GM18870 (cell line): ENCODE results near the gene THSD7B.
"Not testable (repeated sequence)": the region's sequence is repeated elsewhere in the genome, so short reads cannot be mapped to it uniquely, and the experiment has no call there.

Experiments
- ATAC-seq: cut with Tn5 transposase; IDR thresholded peaks from one replicate; pipeline ENCODE4 v1.9.1; 2021; ENCODE audit warnings: moderate library complexity; ENCODE audit not compliant: unreplicated experiment

Gene THSD7B

DNA sequence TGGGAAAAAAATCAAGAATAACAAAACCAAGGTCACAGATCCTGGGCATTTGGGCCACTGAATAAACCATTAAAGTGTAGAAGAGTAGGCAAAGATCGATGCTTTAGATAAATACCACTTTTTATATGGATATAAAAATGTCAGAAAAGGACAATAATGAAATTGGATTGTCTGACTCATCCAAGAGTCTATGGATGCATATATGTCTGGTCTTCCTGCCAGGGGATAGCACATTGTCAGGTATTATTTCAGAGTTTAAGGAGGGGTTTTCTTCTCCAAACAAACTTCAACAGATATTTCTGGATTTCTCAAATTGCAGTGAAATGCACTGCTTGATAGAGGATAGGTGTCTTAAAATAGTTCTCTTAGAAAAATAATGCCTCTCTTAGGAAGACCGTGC, 466.7 kb downstream of the THSD7B start:
- ATAC-seq: no peak

DNA sequence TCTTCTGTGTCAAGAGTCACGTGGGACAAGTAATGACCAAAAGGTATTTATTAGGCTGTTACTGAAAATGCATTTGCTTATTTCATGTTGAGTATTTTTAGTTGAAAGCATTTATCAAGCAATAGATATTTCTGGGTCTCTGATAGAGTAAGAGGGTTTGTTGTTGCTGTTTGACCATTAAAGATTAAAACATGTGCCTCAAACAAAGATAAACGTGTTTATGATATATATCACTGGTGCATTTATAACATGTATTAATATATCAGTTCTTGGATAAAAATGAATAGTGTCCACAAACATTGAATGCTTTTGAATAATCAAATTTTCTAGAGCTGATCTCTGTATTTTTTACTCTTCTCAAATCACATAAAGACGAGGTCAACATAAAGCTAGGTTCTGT, 467.7 kb downstream of the THSD7B start:
- ATAC-seq: no peak

DNA sequence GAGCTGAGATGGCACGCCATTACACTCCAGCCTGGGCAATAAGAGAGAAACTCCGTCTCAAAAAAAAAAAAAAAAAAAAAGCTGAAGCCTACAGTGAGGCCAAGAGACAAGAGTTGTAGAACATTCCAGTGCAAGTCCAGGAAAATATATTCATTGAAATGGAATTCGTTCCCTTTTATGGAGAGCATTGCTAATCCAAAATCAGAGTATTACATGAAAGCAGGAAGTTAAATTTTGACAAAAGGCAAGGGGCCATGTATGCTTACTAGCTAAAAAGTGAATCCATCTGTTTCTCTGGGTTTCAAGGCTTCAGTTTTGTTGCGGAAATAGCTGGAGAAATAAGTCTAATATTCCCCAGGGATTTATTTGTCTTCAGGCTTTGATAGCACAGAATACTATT, 471.7 kb downstream of the THSD7B start:
- no peak for ATAC-seq

DNA sequence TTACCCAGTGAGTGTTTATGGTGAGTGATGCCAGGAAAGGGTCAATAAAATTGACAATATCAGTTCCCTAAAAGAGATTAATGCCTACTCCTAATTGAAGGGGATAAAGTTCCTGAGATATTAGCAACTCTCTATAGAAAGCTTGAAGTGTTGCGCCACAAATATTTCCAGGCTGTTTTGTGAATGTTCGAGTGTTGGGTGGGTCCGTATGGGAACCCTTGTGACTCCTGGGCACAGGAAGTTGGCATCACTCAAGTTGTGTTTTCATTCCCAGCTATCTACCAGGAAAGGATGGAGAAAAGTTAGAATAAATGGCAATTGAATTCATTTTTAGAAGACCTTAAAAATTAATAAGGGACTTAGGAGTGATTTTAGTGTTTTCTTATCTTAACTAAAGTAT, 472.7 kb downstream of the THSD7B start:
- ATAC-seq: no peak

DNA sequence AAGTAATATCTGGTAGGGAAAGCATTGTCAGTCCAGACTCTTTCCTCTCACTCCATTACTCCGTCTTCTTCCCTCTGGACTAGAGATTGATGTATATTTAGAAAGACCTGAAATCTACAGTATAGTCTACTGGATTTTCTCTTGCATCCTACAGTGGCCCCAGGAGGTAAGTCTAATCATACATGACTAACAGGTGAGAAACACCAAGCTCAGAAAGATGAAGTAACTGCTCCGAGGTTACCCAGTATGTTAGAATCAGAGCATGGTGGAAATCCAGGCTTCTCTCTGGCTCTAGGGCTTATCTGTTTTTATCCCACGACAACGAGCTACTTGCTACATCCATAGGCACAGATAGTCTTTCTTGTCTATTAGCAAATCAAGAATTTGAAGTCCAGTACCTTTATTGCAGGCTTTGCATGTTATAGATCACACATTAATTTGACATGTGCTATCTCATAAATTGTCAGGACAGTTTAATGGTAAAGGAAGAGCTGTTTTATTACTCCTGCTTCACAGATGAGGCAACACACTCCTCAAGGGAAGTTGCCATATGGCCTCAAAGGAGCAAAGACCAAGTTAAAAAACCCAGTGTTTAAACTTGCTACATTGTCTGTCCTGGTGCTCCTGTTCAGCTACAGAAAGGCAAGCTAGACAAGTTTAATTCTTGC, 484.3 kb downstream of the THSD7B start:
- ATAC-seq: no peak

DNA sequence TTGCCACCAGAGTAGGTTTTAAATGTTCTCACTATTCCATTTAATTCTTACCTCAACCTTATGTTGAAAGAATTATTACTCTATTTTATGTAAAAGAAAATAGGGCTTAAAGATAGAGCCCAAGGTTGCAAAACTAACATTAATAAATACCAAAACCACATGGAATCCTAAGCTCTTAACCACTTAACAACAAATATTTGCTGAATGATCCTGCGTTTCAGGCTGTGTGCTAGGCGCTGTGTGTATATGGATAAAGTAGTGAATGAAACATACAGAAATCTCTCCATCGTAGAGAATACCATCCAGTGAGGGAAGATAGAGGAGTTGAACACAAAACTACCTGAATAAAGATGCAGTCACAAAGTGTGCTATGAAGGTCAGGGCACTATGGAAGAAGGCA, 485.1 kb downstream of the THSD7B start:
- no peak for ATAC-seq

DNA sequence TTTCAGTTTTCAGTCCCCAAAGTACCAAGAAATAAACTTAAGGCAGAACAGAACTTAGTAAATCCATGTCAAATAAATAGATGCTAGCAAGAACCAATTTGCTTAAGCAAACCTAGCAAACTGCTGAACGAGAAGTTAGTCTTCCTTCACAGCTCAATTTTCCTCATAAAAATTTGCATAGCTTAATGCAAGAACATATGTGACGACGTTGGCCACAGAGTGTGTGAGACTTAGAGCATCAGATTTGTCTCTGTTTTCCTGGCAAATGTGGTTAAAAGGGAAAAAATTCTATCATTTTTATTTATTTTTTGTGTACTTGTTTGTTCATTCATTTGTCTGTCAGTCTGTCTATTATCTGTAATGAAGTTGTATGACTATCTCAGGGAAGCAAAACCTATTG, 485.7 kb downstream of the THSD7B start:
- no peak for ATAC-seq

DNA sequence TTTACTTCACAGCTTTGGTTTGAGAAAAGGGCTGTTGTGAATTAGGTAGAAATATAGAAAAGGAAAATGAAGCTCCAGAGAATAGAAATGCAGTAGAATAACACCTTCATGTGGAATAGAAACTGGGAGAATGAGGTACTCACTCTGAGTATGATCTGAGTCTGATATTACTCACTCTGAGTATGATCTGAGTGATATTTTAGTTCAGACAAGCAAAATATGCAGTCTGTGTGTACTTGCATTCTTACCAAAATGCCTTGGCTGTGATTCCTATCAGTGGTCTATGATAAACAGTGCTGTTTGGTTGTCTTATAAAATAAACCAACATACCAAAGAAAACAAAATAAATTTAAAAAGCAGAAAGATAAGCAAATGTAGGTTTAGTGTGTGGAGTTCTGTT, 487.6 kb downstream of the THSD7B start:
- no peak for ATAC-seq

DNA sequence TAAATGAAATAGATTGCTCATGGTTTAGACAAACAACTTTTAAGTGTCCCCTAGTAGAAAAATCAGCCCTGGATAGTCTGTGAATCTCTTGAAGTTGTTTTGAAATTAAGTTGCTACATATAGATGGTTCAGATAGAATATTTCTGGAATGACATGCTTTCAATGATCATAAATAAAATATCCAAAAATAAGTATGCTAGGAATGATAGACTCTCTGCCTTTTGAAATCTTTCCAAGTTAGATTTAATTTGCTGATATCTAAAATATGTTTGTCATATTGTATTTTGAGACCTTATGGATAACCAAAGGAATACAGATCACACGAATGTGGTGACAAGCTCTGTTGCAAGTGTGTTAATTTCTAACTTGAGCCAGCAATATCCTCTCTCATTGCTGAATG, 488.7 kb downstream of the THSD7B start:
- no peak for ATAC-seq

DNA sequence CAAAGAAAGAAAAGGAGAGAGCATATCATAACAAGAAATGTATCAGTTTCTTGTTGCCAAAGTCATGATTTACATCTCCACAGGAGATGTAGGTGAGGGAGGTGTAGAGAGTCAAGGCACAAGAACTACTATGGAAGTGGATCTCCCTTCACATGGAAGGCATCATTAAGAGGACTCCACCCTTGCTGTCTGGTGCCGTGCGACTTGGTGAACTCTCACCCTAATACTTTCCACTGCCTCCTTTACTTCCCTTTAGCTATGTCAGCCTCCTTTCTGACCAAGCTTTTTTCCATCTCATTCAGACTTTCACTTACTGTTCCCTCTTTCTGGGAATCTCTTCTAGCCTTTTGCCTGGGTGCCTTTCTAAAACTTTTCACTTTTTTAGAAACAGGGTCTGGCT, 490.0 kb downstream of the THSD7B start:
- no peak for ATAC-seq

DNA sequence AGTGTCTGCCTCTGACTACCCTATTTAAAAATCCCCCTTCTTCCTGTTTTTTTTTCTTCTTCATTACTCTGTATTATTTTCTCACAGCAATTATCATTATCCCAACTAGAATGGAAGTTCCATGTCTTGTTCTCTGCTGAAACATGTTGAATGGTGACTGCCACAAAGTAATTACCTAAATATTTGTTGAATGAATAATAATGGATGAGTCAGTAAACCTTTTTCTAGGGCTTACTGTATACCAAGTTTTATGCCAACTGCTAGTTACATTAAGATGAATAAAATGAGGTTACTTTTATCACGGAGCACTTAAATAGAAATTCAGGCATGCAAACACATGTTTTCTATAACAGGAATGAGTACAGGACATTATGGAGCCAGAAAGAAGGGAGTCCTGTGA, 490.6 kb downstream of the THSD7B start:
- ATAC-seq: no peak

DNA sequence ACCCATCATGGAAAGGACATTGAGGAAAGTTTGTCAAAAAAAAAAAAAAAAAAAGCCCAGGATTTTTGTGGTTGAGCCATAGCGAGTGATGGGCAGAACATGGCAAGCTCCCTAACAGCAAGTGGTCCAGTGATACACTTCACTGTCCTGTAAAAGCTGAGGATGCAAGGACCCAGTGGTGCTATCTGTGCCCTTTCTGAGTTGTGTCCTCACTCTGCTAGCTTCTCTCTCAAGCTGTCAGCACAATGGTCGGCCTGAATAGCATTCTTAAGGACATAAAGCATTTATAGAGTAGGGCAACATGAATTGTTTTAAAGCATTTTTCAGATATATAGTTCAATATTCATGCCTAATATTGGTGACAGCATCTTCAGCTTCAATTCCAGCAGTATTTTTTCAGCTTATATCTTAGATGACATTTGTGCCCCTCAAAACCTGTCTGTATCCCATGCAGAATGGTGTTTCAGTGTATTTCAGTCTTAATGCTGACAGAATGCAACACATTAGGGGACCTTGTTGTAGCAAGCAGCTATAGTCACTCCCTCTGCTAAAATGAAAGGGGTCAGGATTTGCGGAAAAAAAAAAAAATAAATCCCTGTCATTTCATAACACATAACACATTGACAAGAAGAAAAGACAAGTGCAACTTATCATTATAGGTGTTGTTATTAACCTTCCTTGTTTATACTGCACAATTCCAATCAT, 496.7 kb downstream of the THSD7B start:
- no peak for ATAC-seq

DNA sequence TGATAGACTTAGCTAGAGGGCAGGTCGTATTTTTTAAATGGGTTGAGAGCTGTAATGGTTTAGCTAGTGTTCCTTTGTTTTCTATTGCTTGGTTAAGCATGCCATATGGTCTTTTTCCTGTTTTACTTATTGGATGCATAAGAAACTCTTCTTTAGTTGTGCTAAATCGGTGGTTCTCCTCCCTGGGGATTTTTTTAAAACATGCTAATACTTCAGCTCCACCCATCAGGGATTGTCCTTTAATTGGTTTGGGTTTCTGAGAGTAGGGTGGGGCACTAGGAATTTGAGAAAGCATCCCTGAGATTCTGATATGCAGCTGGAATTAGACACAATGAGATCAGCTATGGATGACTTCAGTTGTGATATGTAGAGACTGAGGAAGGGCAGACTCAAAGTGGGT, 497.2 kb downstream of the THSD7B start:
- no peak for ATAC-seq

DNA sequence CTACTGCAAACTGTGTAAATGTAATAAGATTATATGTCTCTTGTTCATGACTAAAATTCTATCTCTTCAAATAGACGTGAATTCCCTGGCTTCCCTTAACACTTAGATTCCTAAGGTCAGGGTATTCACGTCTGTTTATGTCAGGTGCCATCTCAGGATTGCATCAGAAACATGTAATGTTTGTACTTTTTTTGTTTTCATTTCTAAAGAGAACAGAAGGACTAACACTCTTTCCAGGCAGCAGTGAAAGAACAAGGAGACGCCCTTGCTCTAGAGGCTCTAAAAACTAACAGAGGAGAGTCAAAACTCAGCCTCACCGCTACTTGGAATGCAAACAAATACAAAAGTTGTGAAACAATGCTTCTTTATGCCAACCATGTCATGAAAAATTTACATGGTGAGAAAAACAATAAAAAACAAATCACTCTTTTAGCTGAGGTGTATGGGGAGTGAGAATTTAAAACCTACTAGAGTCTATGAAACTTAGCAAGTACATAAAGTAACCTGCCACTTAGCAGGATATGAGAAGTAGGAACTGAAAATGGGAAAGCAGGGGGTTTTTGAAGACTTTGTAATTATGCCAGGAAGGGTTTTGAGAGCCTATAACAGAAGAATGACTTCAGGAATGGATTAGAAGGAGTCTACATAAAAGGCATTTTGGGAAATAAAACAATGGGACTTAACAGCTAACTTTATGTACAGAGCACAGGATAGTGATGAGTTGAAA, 522.7 kb downstream of the THSD7B start:
- no peak for ATAC-seq

DNA sequence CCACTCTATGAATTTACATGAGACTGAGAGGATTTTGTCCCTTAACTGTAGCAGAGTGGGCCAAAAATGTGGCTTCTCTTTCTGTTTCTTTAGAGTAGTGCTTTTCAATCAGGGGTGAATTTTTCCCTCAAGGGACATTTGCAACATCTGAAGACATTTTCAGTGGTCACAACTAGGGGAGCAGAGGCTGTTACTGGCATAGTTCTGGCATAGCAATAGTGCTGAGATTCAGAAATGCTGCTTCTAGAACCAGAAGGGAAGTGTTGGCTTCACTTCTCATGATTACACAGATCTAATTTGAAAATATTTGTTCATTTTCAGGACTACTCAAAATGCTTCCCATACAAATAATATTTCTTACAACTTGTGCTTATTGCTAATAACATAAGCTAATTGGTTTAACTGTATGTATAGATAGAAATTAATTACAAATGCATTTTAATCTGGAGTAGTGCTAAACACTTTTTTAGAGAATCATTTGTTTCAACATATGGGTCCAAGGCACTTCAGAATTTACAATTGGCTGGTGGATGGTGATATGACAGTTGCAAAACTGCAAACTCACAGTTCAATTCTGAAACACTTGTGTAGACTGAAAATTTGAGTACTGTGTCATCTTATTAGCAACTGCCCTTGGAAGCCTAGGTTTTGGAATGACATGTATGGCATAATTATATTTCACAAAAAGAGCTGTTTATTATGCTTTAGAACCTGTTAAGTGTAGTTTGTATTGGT, 526.7 kb downstream of the THSD7B start:
- no peak for ATAC-seq

DNA sequence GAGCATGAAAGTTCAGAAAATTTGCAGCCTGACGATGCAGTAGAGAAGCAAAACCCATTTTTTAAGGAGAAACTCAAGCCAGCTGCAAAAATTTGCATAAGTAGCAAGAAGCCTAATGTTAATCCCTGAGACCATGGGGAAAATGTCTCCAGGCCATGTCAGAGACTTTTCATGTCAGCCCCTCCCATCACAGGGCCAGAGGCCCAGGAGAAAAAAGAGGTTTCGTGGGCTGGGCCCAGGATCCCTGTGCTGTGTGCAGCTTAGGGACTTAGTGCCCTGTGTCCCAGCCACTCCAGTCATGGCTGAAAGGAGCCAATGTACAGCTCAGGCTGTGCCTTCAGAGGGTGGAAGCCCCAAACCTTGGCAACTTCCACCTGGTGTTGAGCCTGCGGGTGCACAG, 533.0 kb downstream of the THSD7B start:
- ATAC-seq: no peak

DNA sequence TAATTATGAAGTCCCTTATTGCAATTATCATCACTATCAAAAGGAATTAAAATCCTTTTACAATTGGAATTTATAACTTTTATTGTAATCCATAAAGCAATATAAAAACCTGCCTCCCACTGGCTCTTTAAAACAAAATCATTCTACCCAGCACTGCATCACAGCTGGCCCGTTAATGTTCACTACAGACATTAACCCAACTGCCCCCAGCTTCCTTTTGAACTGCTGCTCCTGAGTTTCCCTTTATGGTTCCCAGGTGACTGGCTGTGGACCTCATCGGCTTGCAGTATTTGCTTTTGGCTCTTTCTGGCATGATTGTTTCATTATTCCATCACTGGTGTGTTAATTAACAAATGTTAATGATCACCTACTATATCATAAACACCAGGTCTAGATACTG, 535.6 kb downstream of the THSD7B start:
- ATAC-seq: no peak

DNA sequence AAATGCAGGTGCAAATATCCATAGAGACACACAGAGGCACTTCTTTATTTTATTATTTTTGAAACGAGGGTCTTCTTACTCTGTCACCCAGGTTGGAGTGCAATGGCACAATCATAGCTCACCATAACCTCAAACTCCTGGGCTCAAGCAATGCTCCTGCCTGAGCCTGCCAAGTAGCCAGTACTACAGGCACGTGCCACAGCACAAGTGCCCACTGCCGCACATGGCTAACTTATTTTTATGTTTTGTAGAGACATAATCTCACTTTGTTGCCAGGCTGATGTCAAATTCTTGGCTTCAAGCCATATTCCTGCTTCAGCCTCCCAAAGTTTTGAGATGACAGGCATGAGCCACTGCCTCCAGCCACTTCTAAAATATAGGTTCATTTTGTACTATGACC, 537.6 kb downstream of the THSD7B start:
- no peak for ATAC-seq

DNA sequence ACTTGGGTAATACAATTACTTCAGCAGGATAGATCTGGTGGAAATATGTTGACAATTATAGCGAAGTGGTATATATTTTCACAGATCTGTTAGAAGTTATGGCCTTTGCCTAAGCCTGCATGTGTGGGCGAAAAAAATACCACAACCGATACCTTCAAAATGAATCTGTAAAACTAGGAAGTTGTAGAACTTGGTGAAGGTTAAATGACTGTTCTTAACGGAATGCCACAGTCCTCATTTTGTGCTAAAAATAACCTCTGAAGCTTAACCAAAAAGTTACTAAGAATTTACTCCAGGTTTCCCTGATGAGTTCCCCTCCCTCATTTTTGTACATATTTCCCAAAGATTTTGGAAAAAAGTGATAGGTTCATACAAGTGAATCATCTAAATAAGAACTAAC, 550.7 kb downstream of the THSD7B start:
- no peak for ATAC-seq

DNA sequence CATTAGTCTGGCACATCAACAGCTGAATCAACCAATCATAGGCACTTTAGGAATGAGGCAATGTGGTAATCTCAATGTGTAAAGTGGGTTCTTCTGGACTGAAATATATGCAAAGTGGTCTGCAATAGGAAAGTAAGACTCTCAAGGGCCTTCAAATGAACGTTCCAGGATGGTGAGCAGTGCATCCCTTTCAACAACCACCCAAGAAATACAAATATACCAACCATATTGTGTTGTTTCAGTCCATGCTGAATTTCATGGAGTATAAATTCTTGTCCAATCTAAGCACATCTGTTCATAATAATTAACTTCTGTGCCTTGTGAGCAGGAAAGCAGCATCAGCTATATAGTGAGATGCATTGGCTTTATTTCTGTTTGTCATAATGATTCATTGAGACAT, 556.2 kb downstream of the THSD7B start:
- ATAC-seq: no peak

DNA sequence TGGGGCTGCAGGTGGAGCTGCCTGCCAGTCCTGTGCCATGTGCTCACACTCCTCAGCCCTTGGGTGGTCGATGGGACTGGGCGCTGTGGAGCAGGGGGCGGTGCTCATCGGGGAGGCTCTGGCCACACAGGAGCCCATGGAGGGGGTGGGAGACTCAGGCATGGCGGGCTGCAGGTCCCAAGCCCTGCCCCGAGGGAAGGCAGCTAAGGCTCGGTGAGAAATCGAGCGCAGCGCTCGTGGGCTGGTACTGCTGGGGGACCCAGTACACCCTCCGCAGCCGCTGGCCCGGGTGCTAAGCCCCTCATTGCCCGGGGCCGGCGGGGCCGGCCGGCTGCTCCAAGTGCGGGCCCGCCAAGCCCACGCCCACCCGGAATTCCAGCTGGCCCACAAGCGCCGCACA, 566.2 kb downstream of the THSD7B start:
- not testable (repeated sequence) for ATAC-seq
